Glutamatergic neuron (in vitro differentiated cells): Measurements from ENCODE around the gene PSENEN. TPM values are rescaled to one million over a fixed set of nuclear protein-coding genes. Genes with fewer than 3 reads are reported as not detected.
A peak's percentile ranks its signal among the peaks of the same experiment; 100 is the strongest.

Source experiments
- DNase-seq: peaks from one replicate; pipeline ENCODE4 v3.0.0; 2022
- H3K27ac Mint-ChIP-seq: one replicate; pipeline ENCODE4 v1.8.0; 2020; ENCODE audit warnings: mild to moderate bottlenecking, mixed read lengths, inconsistent platforms; ENCODE audit not compliant: unreplicated experiment
- H3K27me3 Mint-ChIP-seq: one replicate; pipeline ENCODE4 v1.8.0; 2020; ENCODE audit warnings: mild to moderate bottlenecking, moderate library complexity, mixed read lengths, inconsistent platforms; ENCODE audit not compliant: unreplicated experiment
- H3K36me3 Mint-ChIP-seq: one replicate; pipeline ENCODE4 v1.8.0; 2020; ENCODE audit warnings: mild to moderate bottlenecking, mixed read lengths, inconsistent platforms; ENCODE audit not compliant: unreplicated experiment
- H3K4me1 Mint-ChIP-seq: one replicate; pipeline ENCODE4 v1.8.0; 2020; ENCODE audit warnings: mild to moderate bottlenecking, low read depth, mixed read lengths, inconsistent platforms; ENCODE audit not compliant: unreplicated experiment
- H3K4me3 Mint-ChIP-seq: one replicate; pipeline ENCODE4 v1.8.0; 2020; ENCODE audit warnings: mild to moderate bottlenecking, mixed read lengths, inconsistent platforms; ENCODE audit not compliant: unreplicated experiment
- H3K9me3 Mint-ChIP-seq: one replicate; pipeline ENCODE4 v1.8.0; 2020; ENCODE audit warnings: mild to moderate bottlenecking, moderate library complexity, mixed read lengths, inconsistent platforms; ENCODE audit not compliant: unreplicated experiment
- CTCF ChIP-seq: fragments of 200-600 bp; sonication (generic); IDR thresholded peaks from one replicate; pipeline ENCODE4 v1.5.0; 2021; ENCODE audit not compliant: partially characterized antibody, unreplicated experiment
- total RNA-seq: library from RNA; stranded (reverse); fragmentation: NEBNext Ultra II Directional; extraction: Animal tissue kit (Norgen Biotek cat#: 25700); gene quantifications from one replicate; pipeline ENCODE4 v1.2.1, GENCODE V29; 2021; ENCODE audit not compliant: unreplicated experiment

PSENEN gene
- total RNA-seq, 1 donor from 2014 or later: 109 TPM

GRCh38 chr19:35715355-35715809 is 30.1 kb upstream of the PSENEN start:
- Mint-ChIP-seq H3K4me3 (no peak overlapping the region), H3K9me3 (peaks cover 6% of the 10 kb centered on the region), H3K27me3 (peaks cover 12% of the 10 kb centered on the region), H3K27ac (no peak overlapping the region), H3K4me1 (peaks cover 16% of the 10 kb centered on the region), H3K36me3 (peaks cover 4% of the 10 kb centered on the region)
- TF ChIP-seq CTCF: no peak
- DNase-seq: no peak

- no peak for DNase-seq
- Mint-ChIP-seq H3K4me3 (peak overlapping the region; percentile 90), H3K9me3 (peaks cover 6% of the 10 kb centered on the region)
These were observed 29.3 kb upstream of the PSENEN start for GRCh38 chr19:35715981-35716800.

GRCh38 chr19:35716801-35717664 is 28.4 kb upstream of the PSENEN start:
- H3K4me1 Mint-ChIP-seq: peaks cover 16% of the 10 kb centered on the region
- H3K27me3 Mint-ChIP-seq: peaks cover 12% of the 10 kb centered on the region
- TF ChIP-seq CTCF: peak; percentile 72
- peaks cover 4% of the 10 kb centered on the region for H3K36me3 Mint-ChIP-seq
- H3K4me3 Mint-ChIP-seq: peak overlapping the region; percentile 90
- H3K27ac Mint-ChIP-seq: peak overlapping the region; percentile 83
- H3K9me3 Mint-ChIP-seq: peaks cover 6% of the 10 kb centered on the region
- peak; percentile 89 for DNase-seq

More at GRCh38 chr19:35715981-35716800, 29.3 kb upstream of the PSENEN start:
- peak overlapping the region; percentile 83 for H3K27ac Mint-ChIP-seq
- H3K27me3 Mint-ChIP-seq: peaks cover 12% of the 10 kb centered on the region
- TF ChIP-seq CTCF: no peak
- peaks cover 16% of the 10 kb centered on the region for H3K4me1 Mint-ChIP-seq
- H3K36me3 Mint-ChIP-seq: peaks cover 4% of the 10 kb centered on the region

GRCh38 chr19:35717665-35718344 is 27.6 kb upstream of the PSENEN start, which contains the start of gene KMT2B:
Gene KMT2B (plus strand): TSS chr19:35718003. CDS start chr19:35718019, 16 bp downstream.
- no peak for TF ChIP-seq CTCF
- Mint-ChIP-seq H3K4me3 (peak within 1 kb of the TSS; percentile 90), H3K36me3 (peaks cover 4% of the 10 kb centered on the region), H3K4me1 (peaks cover 16% of the 10 kb centered on the region), H3K27me3 (peaks cover 12% of the 10 kb centered on the region), H3K27ac (peak within 1 kb of the TSS; percentile 83), H3K9me3 (peaks cover 8% of the 10 kb centered on the region)
- DNase-seq: peak; percentile 96
